ENCODE data around the gene TOMM6. TPM values are rescaled to one million over a fixed set of nuclear protein-coding genes. Genes with fewer than 3 reads are reported as not detected.
"Not testable (repeated sequence)": the region's sequence is repeated elsewhere in the genome, so short reads cannot be mapped to it uniquely, and the experiment has no call there.

The TOMM6 gene
- polyA plus RNA-seq, 1 donor from 2014 or later: 184 TPM

- no peaks in the 10 kb centered on the region for H3K36me3 ChIP-seq (ENCODE audit: insufficient read depth, low read length)
- no peaks in the 10 kb centered on the region for H3K27me3 ChIP-seq (ENCODE audit: insufficient read depth, low read depth, low read length)
- no peak overlapping the region for H3K9ac ChIP-seq (ENCODE audit: low read length)
- H2AFZ ChIP-seq (ENCODE audit: low read depth, low read length): no peak overlapping the region
- H3F3A ChIP-seq (ENCODE audit: insufficient read depth, low read length, poor library complexity, severe bottlenecking): no peaks in the 10 kb centered on the region
- no peaks in the 10 kb centered on the region for H4K20me1 ChIP-seq (ENCODE audit: insufficient read depth)
- no peaks in the 10 kb centered on the region for H3K79me2 ChIP-seq (replicated peaks; ENCODE audit: insufficient read depth, low read length)
- no peak overlapping the region for H3K27ac ChIP-seq (ENCODE audit: low read length)
- TF ChIP-seq EZH2 (IDR thresholded peaks at IDR 0.05; ENCODE audit: borderline replicate concordance, insufficient read depth, low read length, poor library complexity, severe bottlenecking) (no peak), RAD21 (conservative IDR thresholded peaks at IDR 0.05) (no peak), EP300 (conservative IDR thresholded peaks at IDR 0.05; ENCODE audit: poor library complexity, severe bottlenecking) (no peak), POLR2AphosphoS5 (IDR thresholded peaks at IDR 0.05) (no peak), CTCF (IDR thresholded peaks at IDR 0.05; ENCODE audit: poor library complexity, severe bottlenecking) (no peak), TAF1 (IDR thresholded peaks at IDR 0.05; ENCODE audit: low read depth) (no peak), REST (IDR thresholded peaks at IDR 0.05; ENCODE audit: borderline replicate concordance) (no peak), SMC3 (conservative IDR thresholded peaks at IDR 0.05; ENCODE audit: poor library complexity) (no peak), MXI1 (conservative IDR thresholded peaks at IDR 0.05; ENCODE audit: poor library complexity, severe bottlenecking) (no peak)
- no peak overlapping the region for H3K4me2 ChIP-seq (ENCODE audit: low read length)
- H3K4me3 ChIP-seq (ENCODE audit: low read length): no peak overlapping the region
- no peaks in the 10 kb centered on the region for H3K9me3 ChIP-seq (ENCODE audit: low read length)
- no peaks in the 10 kb centered on the region for H3K9me2 ChIP-seq (ENCODE audit: insufficient read depth, low read length)
Measured at GRCh38 chr6:41763470-41763869, 24.0 kb upstream of the TOMM6 start.

- not testable (repeated sequence) for H3K9me2 ChIP-seq (ENCODE audit: insufficient read depth, low read length); H3K36me3 ChIP-seq (ENCODE audit: insufficient read depth, low read length); H3K27me3 ChIP-seq (ENCODE audit: insufficient read depth, low read depth, low read length); H3F3A ChIP-seq (ENCODE audit: insufficient read depth, low read length, poor library complexity, severe bottlenecking); H2AFZ ChIP-seq (ENCODE audit: low read depth, low read length); H3K9ac ChIP-seq (ENCODE audit: low read length); H4K20me1 ChIP-seq (ENCODE audit: insufficient read depth); H3K4me3 ChIP-seq (ENCODE audit: low read length); H3K27ac ChIP-seq (ENCODE audit: low read length); H3K79me2 ChIP-seq (replicated peaks; ENCODE audit: insufficient read depth, low read length); H3K4me2 ChIP-seq (ENCODE audit: low read length); H3K9me3 ChIP-seq (ENCODE audit: low read length)
Measured at GRCh38 chr6:41766043-41766664, 21.3 kb upstream of the TOMM6 start.
